Endothelial cell (in vitro differentiated cells): Measurements from ENCODE around the gene RPTOR. TPM values are rescaled to one million over a fixed set of nuclear protein-coding genes. Genes with fewer than 3 reads are reported as not detected.

Experiments used
- DNase-seq: peaks from one replicate; pipeline ENCODE4 v3.0.0; 2021; ENCODE audit warnings: low spot score
- H3K27ac Mint-ChIP-seq: one replicate; pipeline ENCODE4 v1.8.0; 2021; ENCODE audit warnings: mixed read lengths, inconsistent platforms; ENCODE audit not compliant: unreplicated experiment
- H3K27me3 Mint-ChIP-seq: one replicate; pipeline ENCODE4 v1.8.0; 2021; ENCODE audit warnings: mild to moderate bottlenecking, moderate library complexity, mixed read lengths, inconsistent platforms; ENCODE audit not compliant: unreplicated experiment
- H3K36me3 Mint-ChIP-seq: one replicate; pipeline ENCODE4 v1.8.0; 2021; ENCODE audit warnings: mild to moderate bottlenecking, low read depth, mixed read lengths, inconsistent platforms; ENCODE audit not compliant: unreplicated experiment
- H3K4me1 Mint-ChIP-seq: one replicate; pipeline ENCODE4 v1.8.0; 2021; ENCODE audit warnings: mild to moderate bottlenecking, mixed read lengths, inconsistent platforms; ENCODE audit not compliant: unreplicated experiment
- H3K4me3 Mint-ChIP-seq: one replicate; pipeline ENCODE4 v1.8.0; 2021; ENCODE audit warnings: mild to moderate bottlenecking, mixed read lengths, inconsistent platforms; ENCODE audit not compliant: unreplicated experiment
- H3K9me3 Mint-ChIP-seq: one replicate; pipeline ENCODE4 v1.8.0; 2021; ENCODE audit warnings: mixed read lengths, inconsistent platforms; ENCODE audit not compliant: unreplicated experiment
- total RNA-seq: library from RNA; stranded (reverse); fragmentation: NEBNext Ultra II Directional; extraction: Animal tissue kit (Norgen Biotek cat#: 25700); gene quantifications from one replicate; pipeline ENCODE4 v1.2.1, GENCODE V29; 2021; ENCODE audit not compliant: unreplicated experiment
- TF ChIP-seq, protein P1 (sequence below): fragments of 200-600 bp; sonication (generic); IDR thresholded peaks from one replicate; pipeline ENCODE4 v1.5.0; 2021; ENCODE audit warnings: antibody characterized with exemption; ENCODE audit not compliant: unreplicated experiment

RPTOR gene
- total RNA-seq, 1 donor from 2014 or later: 36.7 TPM

DNA sequence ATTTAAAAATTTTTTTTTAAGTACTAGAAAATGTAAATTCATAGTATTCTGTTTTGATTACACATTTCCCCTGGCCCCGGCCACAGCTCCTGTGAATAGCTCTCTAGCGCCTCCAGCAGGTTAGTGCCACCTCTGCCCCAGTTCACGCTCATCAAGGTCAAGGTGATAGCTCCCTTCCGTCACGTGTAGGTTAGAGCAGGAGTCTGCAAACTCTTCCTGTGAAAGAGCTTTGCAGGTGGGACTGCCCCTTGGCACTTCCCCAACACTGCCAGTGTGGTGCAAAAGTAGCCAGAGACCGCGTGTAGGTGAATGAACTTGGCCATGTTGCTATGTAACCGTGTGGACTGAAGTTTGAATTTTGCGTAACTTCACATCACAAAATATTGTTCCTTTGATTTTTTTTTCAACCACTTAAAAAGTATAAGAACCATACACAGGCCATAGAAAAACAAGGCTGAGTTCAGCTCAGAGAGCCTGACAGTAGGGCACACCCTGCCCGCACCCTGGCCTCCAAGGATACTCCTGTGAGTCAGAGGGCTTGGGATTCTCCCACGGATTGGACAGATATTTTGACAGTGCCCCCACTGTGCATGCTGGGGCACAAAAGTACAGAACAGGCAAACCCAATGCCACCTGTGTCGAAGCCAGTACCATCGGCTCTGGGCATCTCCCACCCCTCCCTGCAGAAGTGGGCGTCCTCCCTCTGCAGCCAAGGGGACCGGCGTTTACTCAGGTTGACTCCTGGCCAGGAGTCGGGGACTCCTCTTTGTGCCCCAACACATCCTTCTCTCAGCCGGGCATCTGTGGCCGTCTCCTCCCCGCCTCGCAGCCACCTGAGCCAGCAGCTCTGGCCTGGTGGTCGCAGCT, 355.0 kb downstream of the RPTOR start:
- no peak overlapping the region for H3K27ac Mint-ChIP-seq

DNA sequence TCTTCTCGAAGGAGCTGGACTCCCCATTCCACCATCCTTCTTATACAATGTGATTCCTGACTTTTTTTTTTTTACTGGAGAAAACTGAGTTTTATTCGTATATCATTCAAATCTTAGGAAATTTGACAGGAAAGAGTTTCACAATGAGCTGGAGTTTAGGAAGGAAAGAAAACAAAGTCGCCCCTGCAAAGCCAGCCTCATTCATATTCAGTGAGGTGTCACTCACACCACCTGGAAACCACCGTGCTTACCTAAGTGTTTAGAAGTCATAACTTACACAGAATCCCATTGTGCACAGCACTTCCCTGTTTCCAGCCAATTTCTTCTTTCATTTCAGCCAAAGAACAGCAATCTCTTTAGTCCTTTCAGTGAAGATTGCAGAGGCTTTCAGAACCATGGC, 356.7 kb downstream of the RPTOR start:
- Mint-ChIP-seq H3K27ac (no peak overlapping the region), H3K4me1 (peaks cover 15% of the 10 kb centered on the region), H3K4me3 (no peak overlapping the region), H3K27me3 (peaks cover 16% of the 10 kb centered on the region), H3K36me3 (peaks cover 7% of the 10 kb centered on the region), H3K9me3 (no peaks in the 10 kb centered on the region)
- no peak for DNase-seq
- TF ChIP-seq, protein P1, sequence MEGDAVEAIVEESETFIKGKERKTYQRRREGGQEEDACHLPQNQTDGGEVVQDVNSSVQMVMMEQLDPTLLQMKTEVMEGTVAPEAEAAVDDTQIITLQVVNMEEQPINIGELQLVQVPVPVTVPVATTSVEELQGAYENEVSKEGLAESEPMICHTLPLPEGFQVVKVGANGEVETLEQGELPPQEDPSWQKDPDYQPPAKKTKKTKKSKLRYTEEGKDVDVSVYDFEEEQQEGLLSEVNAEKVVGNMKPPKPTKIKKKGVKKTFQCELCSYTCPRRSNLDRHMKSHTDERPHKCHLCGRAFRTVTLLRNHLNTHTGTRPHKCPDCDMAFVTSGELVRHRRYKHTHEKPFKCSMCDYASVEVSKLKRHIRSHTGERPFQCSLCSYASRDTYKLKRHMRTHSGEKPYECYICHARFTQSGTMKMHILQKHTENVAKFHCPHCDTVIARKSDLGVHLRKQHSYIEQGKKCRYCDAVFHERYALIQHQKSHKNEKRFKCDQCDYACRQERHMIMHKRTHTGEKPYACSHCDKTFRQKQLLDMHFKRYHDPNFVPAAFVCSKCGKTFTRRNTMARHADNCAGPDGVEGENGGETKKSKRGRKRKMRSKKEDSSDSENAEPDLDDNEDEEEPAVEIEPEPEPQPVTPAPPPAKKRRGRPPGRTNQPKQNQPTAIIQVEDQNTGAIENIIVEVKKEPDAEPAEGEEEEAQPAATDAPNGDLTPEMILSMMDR: no peak

More for the DNA sequence above, 355.0 kb downstream of the RPTOR start:
- Mint-ChIP-seq H3K27me3 (peaks cover 13% of the 10 kb centered on the region), H3K4me1 (peaks cover 15% of the 10 kb centered on the region), H3K4me3 (no peak overlapping the region), H3K36me3 (peaks cover 14% of the 10 kb centered on the region), H3K9me3 (no peaks in the 10 kb centered on the region)
- TF ChIP-seq, protein P1: peak; percentile 82
- peak; percentile 65 for DNase-seq

DNA sequence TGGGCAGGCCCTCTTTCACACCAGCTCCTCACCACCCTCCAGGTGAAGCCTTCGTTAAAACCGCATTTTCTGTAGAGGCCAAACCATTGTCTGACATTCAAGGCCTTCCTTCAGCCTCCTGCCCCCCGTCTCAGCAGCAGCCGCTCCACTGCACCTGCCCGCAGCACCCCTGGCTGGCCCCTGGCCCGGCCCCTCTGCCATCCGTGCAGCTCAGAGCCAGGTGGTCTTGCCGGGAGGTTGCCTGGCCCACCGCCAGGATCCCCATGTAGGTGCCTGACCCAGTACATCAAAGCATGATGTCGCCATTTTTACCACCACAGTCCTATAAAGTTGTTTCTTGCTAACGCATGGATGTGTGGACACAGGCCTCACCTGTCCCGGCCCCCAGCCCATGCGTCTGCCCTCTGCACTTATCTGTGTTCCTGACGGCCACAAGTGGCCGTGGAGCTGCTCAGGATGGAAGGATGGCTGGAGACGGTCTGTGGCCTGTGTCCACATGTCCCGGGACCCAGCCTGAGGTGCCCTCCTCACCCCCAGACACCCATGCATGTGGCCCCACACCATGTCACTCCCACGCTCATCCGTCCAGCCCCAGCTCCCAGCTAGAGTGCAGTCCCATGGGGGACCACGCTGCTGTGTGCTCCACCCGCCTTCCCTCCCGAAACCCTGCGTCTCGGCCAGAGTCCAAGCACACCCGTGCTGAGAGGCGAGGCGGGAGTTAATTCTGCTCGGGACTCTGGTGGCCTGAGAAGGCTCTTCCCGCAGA, 357.7 kb downstream of the RPTOR start:
- Mint-ChIP-seq H3K27me3 (peaks cover 16% of the 10 kb centered on the region), H3K4me3 (no peak overlapping the region), H3K4me1 (peaks cover 16% of the 10 kb centered on the region), H3K27ac (peak overlapping the region; percentile 18), H3K36me3 (peaks cover 10% of the 10 kb centered on the region), H3K9me3 (no peaks in the 10 kb centered on the region)
- no peak for DNase-seq
- TF ChIP-seq, protein P1: no peak

DNA sequence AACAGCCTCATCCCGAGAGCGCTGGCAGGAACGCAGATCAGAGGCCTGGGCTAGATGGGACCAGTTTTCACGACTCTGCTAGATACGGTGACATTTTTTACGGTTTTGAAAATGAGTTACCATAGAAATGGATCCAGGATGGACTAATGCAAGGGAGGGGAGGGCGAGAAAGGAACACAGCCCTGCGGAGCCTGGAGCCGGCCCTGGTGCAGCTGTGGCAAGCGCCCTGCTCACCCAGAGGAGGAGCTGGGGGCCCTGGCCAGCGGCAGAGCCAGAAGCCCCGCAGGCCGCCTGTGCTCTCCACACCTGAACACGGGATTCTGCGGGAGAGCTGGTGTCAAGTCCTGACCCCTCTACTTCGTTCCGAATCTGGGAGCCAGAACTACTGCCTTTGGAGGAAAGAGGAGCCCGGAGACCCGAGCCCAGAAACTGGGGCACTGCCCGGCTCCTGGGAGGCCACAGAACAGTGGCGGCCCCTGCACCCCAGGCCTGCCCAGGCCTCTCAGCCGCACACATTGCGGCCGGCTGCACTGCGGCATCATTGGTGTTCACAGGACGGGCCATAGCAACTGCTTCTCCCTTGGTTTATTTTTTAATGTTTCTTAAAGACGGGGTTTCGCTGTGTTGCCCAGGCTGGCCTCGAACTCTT, 358.4 kb downstream of the RPTOR start:
- Mint-ChIP-seq H3K27ac (no peak overlapping the region), H3K27me3 (peaks cover 20% of the 10 kb centered on the region), H3K4me3 (no peak overlapping the region), H3K4me1 (peaks cover 22% of the 10 kb centered on the region), H3K9me3 (no peaks in the 10 kb centered on the region), H3K36me3 (peaks cover 14% of the 10 kb centered on the region)
- TF ChIP-seq, protein P1: no peak
- DNase-seq: no peak
